ENCODE results near the gene RNF144B.
"Not testable (repeated sequence)": the region's sequence is repeated elsewhere in the genome, so short reads cannot be mapped to it uniquely, and the experiment has no call there.

The RNF144B gene

GRCh38 chr6:18362058-18362561 lies 25.0 kb upstream of the RNF144B start:
- no peaks in the 10 kb centered on the region for H3K27me3 ChIP-seq (ENCODE audit: control insufficient read depth in 3 of 3, insufficient read depth in 3 of 3, low read depth in 1 of 3, low read length in 3 of 3)
- H3K4me1 ChIP-seq (ENCODE audit: control insufficient read depth in 2 of 2, insufficient read depth in 1 of 2, low read depth in 1 of 2, low read length in 2 of 2): peaks cover 1 to 14% of the 10 kb centered on the region in 2 donors
- H2BK5ac ChIP-seq (ENCODE audit: low read length): no peak overlapping the region
- no peak overlapping the region for H4K8ac ChIP-seq (ENCODE audit: low read depth, low read length)
- no peaks in the 10 kb centered on the region for H3K79me1 ChIP-seq (ENCODE audit: low read depth, low read length)
- no CpG with 5 or more reads among the region's 2 CpGs for WGBS, 2 donors (ENCODE audit: extremely low coverage in 2 of 2, insufficient read length in 2 of 2, insufficient replicate concordance in 1 of 2)
- H3K18ac ChIP-seq (ENCODE audit: low read length): no peak overlapping the region
- H2BK12ac ChIP-seq (ENCODE audit: low read length): no peak overlapping the region
- DNase-seq (ENCODE audit: low spot score): no peak
- no peak overlapping the region for H2AFZ ChIP-seq (ENCODE audit: low read length)
- no peak overlapping the region for H2AK5ac ChIP-seq (ENCODE audit: low read depth, low read length)
- no peak overlapping the region for H2BK120ac ChIP-seq (ENCODE audit: low read depth, low read length)
- H3K9me3 ChIP-seq (replicated peaks in 1 of 2; ENCODE audit: control insufficient read depth in 2 of 2, insufficient read depth in 1 of 2, low read depth in 1 of 2, low read length in 2 of 2): peaks cover 0 to 20% of the 10 kb centered on the region in 2 donors
- H3K4ac ChIP-seq (ENCODE audit: low read length): no peak overlapping the region
- H2BK15ac ChIP-seq (ENCODE audit: low read length): no peak overlapping the region
- H3K23ac ChIP-seq (ENCODE audit: low read depth, low read length, poor library complexity): no peak overlapping the region
- H3K27ac ChIP-seq (replicated peaks; ENCODE audit: low read length): no peak overlapping the region
- H3K4me3 ChIP-seq (ENCODE audit: low read length in 2 of 2): no peak overlapping the region
- no peak overlapping the region for H4K91ac ChIP-seq (ENCODE audit: low read depth, low read length, poor library complexity)
- peak overlapping the region; percentile 9 for H3K9ac ChIP-seq (ENCODE audit: low read depth, low read length, poor library complexity)
- no peaks in the 10 kb centered on the region for H3K36me3 ChIP-seq (replicated peaks in 1 of 2; ENCODE audit: control insufficient read depth in 2 of 2, insufficient read depth in 2 of 2, low read length in 2 of 2)
- no peak overlapping the region for H3K4me2 ChIP-seq (ENCODE audit: insufficient read depth, low read length, poor library complexity, severe bottlenecking)
- H3K14ac ChIP-seq (ENCODE audit: low read length): no peak overlapping the region

- H3K27me3 ChIP-seq (ENCODE audit: control insufficient read depth in 3 of 3, insufficient read depth in 3 of 3, low read depth in 1 of 3, low read length in 3 of 3): no peaks in the 10 kb centered on the region
- no peak overlapping the region for H3K4me2 ChIP-seq (ENCODE audit: insufficient read depth, low read length, poor library complexity, severe bottlenecking)
- H2BK5ac ChIP-seq (ENCODE audit: low read length): no peak overlapping the region
- WGBS, 2 donors (ENCODE audit: extremely low coverage in 2 of 2, insufficient read length in 2 of 2, insufficient replicate concordance in 1 of 2): no CpG with 5 or more reads among the region's 5 CpGs
- peak; percentile 27 for DNase-seq (ENCODE audit: low spot score)
- no peak overlapping the region for H3K4ac ChIP-seq (ENCODE audit: low read length)
- H3K4me1 ChIP-seq (ENCODE audit: control insufficient read depth in 2 of 2, insufficient read depth in 1 of 2, low read depth in 1 of 2, low read length in 2 of 2): peaks cover 1 to 14% of the 10 kb centered on the region in 2 donors
- no peak overlapping the region for H3K14ac ChIP-seq (ENCODE audit: low read length)
- H2BK12ac ChIP-seq (ENCODE audit: low read length): no peak overlapping the region
- peaks cover 0 to 23% of the 10 kb centered on the region in 2 donors for H3K9me3 ChIP-seq (replicated peaks in 1 of 2; ENCODE audit: control insufficient read depth in 2 of 2, insufficient read depth in 1 of 2, low read depth in 1 of 2, low read length in 2 of 2)
- H2BK15ac ChIP-seq (ENCODE audit: low read length): no peak overlapping the region
- no peak overlapping the region for H3K4me3 ChIP-seq (ENCODE audit: low read length in 2 of 2)
- no peak overlapping the region for H3K27ac ChIP-seq (replicated peaks; ENCODE audit: low read length)
- no peak overlapping the region for H3K23ac ChIP-seq (ENCODE audit: low read depth, low read length, poor library complexity)
- no peak overlapping the region for H4K8ac ChIP-seq (ENCODE audit: low read depth, low read length)
- H2AK5ac ChIP-seq (ENCODE audit: low read depth, low read length): no peak overlapping the region
- H3K79me1 ChIP-seq (ENCODE audit: low read depth, low read length): no peaks in the 10 kb centered on the region
- no peak overlapping the region for H2AFZ ChIP-seq (ENCODE audit: low read length)
- no peaks in the 10 kb centered on the region for H3K36me3 ChIP-seq (replicated peaks in 1 of 2; ENCODE audit: control insufficient read depth in 2 of 2, insufficient read depth in 2 of 2, low read length in 2 of 2)
- no peak overlapping the region for H2BK120ac ChIP-seq (ENCODE audit: low read depth, low read length)
- H3K9ac ChIP-seq (ENCODE audit: low read depth, low read length, poor library complexity): no peak overlapping the region
- H3K18ac ChIP-seq (ENCODE audit: low read length): no peak overlapping the region
- no peak overlapping the region for H4K91ac ChIP-seq (ENCODE audit: low read depth, low read length, poor library complexity)
These were observed 23.4 kb upstream of the RNF144B start for GRCh38 chr6:18363746-18364145.

- H3K27me3 ChIP-seq (ENCODE audit: control insufficient read depth in 3 of 3, insufficient read depth in 3 of 3, low read depth in 1 of 3, low read length in 3 of 3); H3K14ac ChIP-seq (ENCODE audit: low read length); H3K4me2 ChIP-seq (ENCODE audit: insufficient read depth, low read length, poor library complexity, severe bottlenecking); H3K4ac ChIP-seq (ENCODE audit: low read length); H3K27ac ChIP-seq (replicated peaks; ENCODE audit: low read length); H3K4me3 ChIP-seq (ENCODE audit: low read length in 2 of 2); H2BK5ac ChIP-seq (ENCODE audit: low read length); H3K18ac ChIP-seq (ENCODE audit: low read length); H2AK5ac ChIP-seq (ENCODE audit: low read depth, low read length); H2BK120ac ChIP-seq (ENCODE audit: low read depth, low read length); H3K79me1 ChIP-seq (ENCODE audit: low read depth, low read length); DNase-seq (ENCODE audit: low spot score); H4K91ac ChIP-seq (ENCODE audit: low read depth, low read length, poor library complexity); H2AFZ ChIP-seq (ENCODE audit: low read length); H3K36me3 ChIP-seq (replicated peaks in 1 of 2; ENCODE audit: control insufficient read depth in 2 of 2, insufficient read depth in 2 of 2, low read length in 2 of 2); H2BK15ac ChIP-seq (ENCODE audit: low read length); H4K8ac ChIP-seq (ENCODE audit: low read depth, low read length); H3K23ac ChIP-seq (ENCODE audit: low read depth, low read length, poor library complexity); H3K9ac ChIP-seq (ENCODE audit: low read depth, low read length, poor library complexity): not testable (repeated sequence)
- peaks cover 0 to 19% of the 10 kb centered on the region in 2 donors for H3K9me3 ChIP-seq (replicated peaks in 1 of 2; ENCODE audit: control insufficient read depth in 2 of 2, insufficient read depth in 1 of 2, low read depth in 1 of 2, low read length in 2 of 2)
- peaks cover 1 to 14% of the 10 kb centered on the region in 2 donors for H3K4me1 ChIP-seq (ENCODE audit: control insufficient read depth in 2 of 2, insufficient read depth in 1 of 2, low read depth in 1 of 2, low read length in 2 of 2)
- no CpG with 5 or more reads among the region's 2 CpGs for WGBS, 2 donors (ENCODE audit: extremely low coverage in 2 of 2, insufficient read length in 2 of 2, insufficient replicate concordance in 1 of 2)
- peak overlapping the region; percentile 30 for H2BK12ac ChIP-seq (ENCODE audit: low read length)
These were observed 22.6 kb upstream of the RNF144B start for GRCh38 chr6:18364561-18364960.

GRCh38 chr6:18367371-18367770 lies 19.8 kb upstream of the RNF144B start:
- no peak overlapping the region for H3K4me2 ChIP-seq (ENCODE audit: insufficient read depth, low read length, poor library complexity, severe bottlenecking)
- no peak overlapping the region for H3K4ac ChIP-seq (ENCODE audit: low read length)
- no peaks in the 10 kb centered on the region for H3K79me1 ChIP-seq (ENCODE audit: low read depth, low read length)
- H3K27ac ChIP-seq (replicated peaks; ENCODE audit: low read length): no peak overlapping the region
- H2AK5ac ChIP-seq (ENCODE audit: low read depth, low read length): no peak overlapping the region
- DNase-seq (ENCODE audit: low spot score): no peak
- H2AFZ ChIP-seq (ENCODE audit: low read length): no peak overlapping the region
- H2BK15ac ChIP-seq (ENCODE audit: low read length): peak overlapping the region; percentile 18
- peaks cover 1 to 10% of the 10 kb centered on the region in 2 donors for H3K4me1 ChIP-seq (ENCODE audit: control insufficient read depth in 2 of 2, insufficient read depth in 1 of 2, low read depth in 1 of 2, low read length in 2 of 2)
- no peak overlapping the region for H3K18ac ChIP-seq (ENCODE audit: low read length)
- peaks cover 0 to 13% of the 10 kb centered on the region in 2 donors for H3K9me3 ChIP-seq (replicated peaks in 1 of 2; ENCODE audit: control insufficient read depth in 2 of 2, insufficient read depth in 1 of 2, low read depth in 1 of 2, low read length in 2 of 2)
- no peak overlapping the region for H3K14ac ChIP-seq (ENCODE audit: low read length)
- no peak overlapping the region for H2BK120ac ChIP-seq (ENCODE audit: low read depth, low read length)
- H4K91ac ChIP-seq (ENCODE audit: low read depth, low read length, poor library complexity): no peak overlapping the region
- no peak overlapping the region for H3K9ac ChIP-seq (ENCODE audit: low read depth, low read length, poor library complexity)
- H3K36me3 ChIP-seq (replicated peaks in 1 of 2; ENCODE audit: control insufficient read depth in 2 of 2, insufficient read depth in 2 of 2, low read length in 2 of 2): no peaks in the 10 kb centered on the region
- H2BK5ac ChIP-seq (ENCODE audit: low read length): peak overlapping the region; percentile 57
- no peak overlapping the region for H2BK12ac ChIP-seq (ENCODE audit: low read length)
- H3K27me3 ChIP-seq (ENCODE audit: control insufficient read depth in 3 of 3, insufficient read depth in 3 of 3, low read depth in 1 of 3, low read length in 3 of 3): no peaks in the 10 kb centered on the region
- H4K8ac ChIP-seq (ENCODE audit: low read depth, low read length): no peak overlapping the region
- WGBS, 2 donors (ENCODE audit: extremely low coverage in 2 of 2, insufficient read length in 2 of 2, insufficient replicate concordance in 1 of 2): no CpG with 5 or more reads among the region's 11 CpGs
- H3K23ac ChIP-seq (ENCODE audit: low read depth, low read length, poor library complexity): no peak overlapping the region
- H3K4me3 ChIP-seq (ENCODE audit: low read length in 2 of 2): peak overlapping the region in 1 of 2 donors; percentile 37

Measured in neuronal stem cell (in vitro differentiated cells).